Measurements from ENCODE around the gene NRXN3.
A peak's percentile ranks its signal among the peaks of the same experiment; 100 is the strongest.

The NRXN3 gene

GRCh38 chr14:79186523-79186922 is 1016.4 kb downstream of the NRXN3 start:
- no peaks in the 10 kb centered on the region for H3K27me3 Mint-ChIP-seq (ENCODE audit: low read depth, poor library complexity)
- H3K9me3 Mint-ChIP-seq = no peaks in the 10 kb centered on the region
- H3K27ac Mint-ChIP-seq = no peak overlapping the region
- TF ChIP-seq, protein P1, sequence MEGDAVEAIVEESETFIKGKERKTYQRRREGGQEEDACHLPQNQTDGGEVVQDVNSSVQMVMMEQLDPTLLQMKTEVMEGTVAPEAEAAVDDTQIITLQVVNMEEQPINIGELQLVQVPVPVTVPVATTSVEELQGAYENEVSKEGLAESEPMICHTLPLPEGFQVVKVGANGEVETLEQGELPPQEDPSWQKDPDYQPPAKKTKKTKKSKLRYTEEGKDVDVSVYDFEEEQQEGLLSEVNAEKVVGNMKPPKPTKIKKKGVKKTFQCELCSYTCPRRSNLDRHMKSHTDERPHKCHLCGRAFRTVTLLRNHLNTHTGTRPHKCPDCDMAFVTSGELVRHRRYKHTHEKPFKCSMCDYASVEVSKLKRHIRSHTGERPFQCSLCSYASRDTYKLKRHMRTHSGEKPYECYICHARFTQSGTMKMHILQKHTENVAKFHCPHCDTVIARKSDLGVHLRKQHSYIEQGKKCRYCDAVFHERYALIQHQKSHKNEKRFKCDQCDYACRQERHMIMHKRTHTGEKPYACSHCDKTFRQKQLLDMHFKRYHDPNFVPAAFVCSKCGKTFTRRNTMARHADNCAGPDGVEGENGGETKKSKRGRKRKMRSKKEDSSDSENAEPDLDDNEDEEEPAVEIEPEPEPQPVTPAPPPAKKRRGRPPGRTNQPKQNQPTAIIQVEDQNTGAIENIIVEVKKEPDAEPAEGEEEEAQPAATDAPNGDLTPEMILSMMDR (IDR thresholded peaks at IDR 0.05) = no peak
- no peak for DNase-seq
- H3K4me1 Mint-ChIP-seq = peaks cover 3% of the 10 kb centered on the region
- no peak overlapping the region for H3K4me3 Mint-ChIP-seq
- H3K36me3 Mint-ChIP-seq (ENCODE audit: low read depth) = no peaks in the 10 kb centered on the region

DNA sequence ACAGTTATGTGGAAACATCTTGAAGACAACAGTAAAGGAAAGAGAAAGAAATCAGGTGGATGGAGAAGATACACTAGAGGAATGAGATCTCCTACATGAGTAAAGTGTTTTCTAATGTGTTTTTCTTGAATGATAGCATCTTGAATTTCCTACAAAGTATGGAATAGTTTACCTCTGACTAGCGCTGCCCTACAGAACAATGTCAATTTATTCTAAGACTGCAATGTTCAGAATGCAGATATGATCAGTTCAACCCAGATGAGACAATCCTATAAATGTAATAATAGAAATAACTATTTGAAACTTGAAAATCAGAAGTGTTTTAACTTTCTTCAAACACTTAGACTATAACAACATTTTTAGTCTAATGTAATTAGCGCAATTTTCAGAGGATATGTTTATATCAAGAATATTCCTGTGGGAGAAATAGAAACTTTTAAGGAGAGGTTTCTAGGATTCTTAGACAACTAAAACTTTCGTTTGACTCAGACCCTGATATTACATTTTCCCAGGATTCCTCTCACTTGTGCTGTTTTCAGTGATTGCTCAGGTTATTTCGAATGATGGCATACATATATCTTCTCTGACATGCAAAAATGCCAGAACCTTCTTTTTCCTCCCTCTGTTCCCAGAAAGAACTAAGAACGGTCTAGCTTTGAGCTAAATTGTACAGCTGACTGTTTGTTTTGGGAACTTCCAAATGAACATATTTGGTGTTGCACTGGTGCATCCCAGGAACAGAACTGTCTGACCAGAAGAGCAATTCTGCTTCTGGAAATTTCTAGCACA is 1023.7 kb downstream of the NRXN3 start:
- H3K9me3 Mint-ChIP-seq = no peaks in the 10 kb centered on the region
- no peak overlapping the region for H3K4me3 Mint-ChIP-seq
- no peaks in the 10 kb centered on the region for H3K27me3 Mint-ChIP-seq (ENCODE audit: low read depth, poor library complexity)
- peaks cover 10% of the 10 kb centered on the region for H3K4me1 Mint-ChIP-seq
- H3K36me3 Mint-ChIP-seq (ENCODE audit: low read depth) = no peaks in the 10 kb centered on the region
- TF ChIP-seq, protein P1 (IDR thresholded peaks at IDR 0.05) = no peak
- no peak for DNase-seq
- no peak overlapping the region for H3K27ac Mint-ChIP-seq

DNA sequence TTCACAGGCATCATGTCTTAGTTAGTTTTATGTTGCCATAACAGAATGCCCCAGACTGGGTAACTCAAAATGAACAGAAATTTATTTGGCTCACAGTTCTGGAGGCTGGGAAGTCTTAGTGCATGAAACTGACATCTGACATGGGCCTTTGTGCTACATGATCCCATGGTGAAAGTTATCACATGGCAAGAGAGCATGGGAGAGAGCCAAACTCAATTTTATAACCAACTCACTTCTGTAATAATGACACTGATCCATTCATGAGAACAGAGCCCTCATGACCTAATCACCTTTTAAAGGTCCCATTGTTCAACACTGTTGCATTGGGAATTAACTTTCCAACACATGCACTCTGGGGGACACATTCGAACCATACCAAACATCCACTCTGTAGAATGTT is 1026.0 kb downstream of the NRXN3 start:
- no peak for DNase-seq
- Mint-ChIP-seq H3K4me3 (no peak overlapping the region), H3K36me3 (ENCODE audit: low read depth) (no peaks in the 10 kb centered on the region), H3K4me1 (peaks cover 10% of the 10 kb centered on the region), H3K27me3 (ENCODE audit: low read depth, poor library complexity) (no peaks in the 10 kb centered on the region), H3K27ac (no peak overlapping the region), H3K9me3 (no peaks in the 10 kb centered on the region)
- TF ChIP-seq, protein P1 (IDR thresholded peaks at IDR 0.05) = no peak

DNA sequence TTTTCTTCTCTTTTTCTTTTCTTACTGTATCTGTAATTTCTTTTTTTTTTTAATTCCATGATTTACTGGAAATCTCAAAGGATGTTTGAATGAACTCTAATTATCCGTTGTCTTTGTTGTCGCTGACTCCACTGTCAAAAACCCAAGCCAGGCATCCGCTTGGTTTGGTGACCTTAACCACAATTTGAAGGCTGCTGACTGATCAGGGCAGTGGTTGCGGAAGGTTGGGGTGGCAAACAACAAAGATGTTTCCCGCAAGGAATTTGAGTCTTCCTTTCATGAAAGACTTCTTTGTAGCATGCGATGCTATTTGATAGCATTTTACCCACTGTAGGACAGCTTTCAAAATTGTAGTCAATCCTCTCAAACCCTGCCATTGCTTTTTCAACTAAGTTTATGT is 1027.3 kb downstream of the NRXN3 start:
- H3K4me3 Mint-ChIP-seq = no peak overlapping the region
- H3K36me3 Mint-ChIP-seq (ENCODE audit: low read depth) = no peaks in the 10 kb centered on the region
- no peaks in the 10 kb centered on the region for H3K27me3 Mint-ChIP-seq (ENCODE audit: low read depth, poor library complexity)
- H3K9me3 Mint-ChIP-seq = no peaks in the 10 kb centered on the region
- DNase-seq = no peak
- peaks cover 15% of the 10 kb centered on the region for H3K4me1 Mint-ChIP-seq
- H3K27ac Mint-ChIP-seq = peak overlapping the region; percentile 34
- TF ChIP-seq, protein P1 (IDR thresholded peaks at IDR 0.05) = no peak

GRCh38 chr14:79199217-79199616 is 1029.0 kb downstream of the NRXN3 start:
- H3K27ac Mint-ChIP-seq = no peak overlapping the region
- H3K36me3 Mint-ChIP-seq (ENCODE audit: low read depth) = no peaks in the 10 kb centered on the region
- no peak for DNase-seq
- no peaks in the 10 kb centered on the region for H3K27me3 Mint-ChIP-seq (ENCODE audit: low read depth, poor library complexity)
- peaks cover 15% of the 10 kb centered on the region for H3K4me1 Mint-ChIP-seq
- H3K9me3 Mint-ChIP-seq = no peaks in the 10 kb centered on the region
- no peak overlapping the region for H3K4me3 Mint-ChIP-seq
- TF ChIP-seq, protein P1 (IDR thresholded peaks at IDR 0.05) = no peak

Measured in nephron progenitor cell (in vitro differentiated cells).